COLO668 (cell line): ENCODE results near the gene GPR85.
"Not testable (repeated sequence)": the region's sequence is repeated elsewhere in the genome, so short reads cannot be mapped to it uniquely, and the experiment has no call there.

Experiments
- DNase-seq: peaks from one replicate; lab custom pipeline; 2025; ENCODE audit not compliant: unreplicated experiment; lab: John Stamatoyannopoulos, UW

The GPR85 gene

GRCh38 chr7:113086431-113086888, at the start of gene GPR85:
Gene GPR85 (minus strand): TSS chr7:113086827. CDS start chr7:113084721, 2,106 bp downstream.
- peak; percentile 78 for DNase-seq

GRCh38 chr7:113134025-113134424, 47.4 kb upstream of the GPR85 start:
- DNase-seq, result no peak

- no peak for DNase-seq
Observed at GRCh38 chr7:113131367-113131766, 44.7 kb upstream of the GPR85 start.

- no peak for DNase-seq
Observed at GRCh38 chr7:113128031-113128430, 41.4 kb upstream of the GPR85 start.

GRCh38 chr7:113125728-113126127, 39.1 kb upstream of the GPR85 start:
- no peak for DNase-seq

GRCh38 chr7:113122744-113123143, 36.1 kb upstream of the GPR85 start:
- DNase-seq, result no peak

- DNase-seq, result no peak
Observed at GRCh38 chr7:113120647-113121046, 34.0 kb upstream of the GPR85 start.

GRCh38 chr7:113119429-113119828, 32.8 kb upstream of the GPR85 start:
- no peak for DNase-seq

- peak; percentile 95 for DNase-seq
Observed at GRCh38 chr7:113118074-113118959, 31.7 kb upstream of the GPR85 start, which contains the start of gene SMIM30. Gene SMIM30 (minus strand): TSS chr7:113118554. CDS start chr7:113117578, 976 bp downstream.

- DNase-seq, result not testable (repeated sequence)
Observed at GRCh38 chr7:113117374-113117774, 30.7 kb upstream of the GPR85 start.

- DNase-seq, result no peak
Observed at GRCh38 chr7:113113912-113114311, 27.3 kb upstream of the GPR85 start.

GRCh38 chr7:113109718-113110117, 23.1 kb upstream of the GPR85 start:
- no peak for DNase-seq

- DNase-seq, result no peak
Observed at GRCh38 chr7:113100121-113100603, 13.5 kb upstream of the GPR85 start.

GRCh38 chr7:113099284-113099919, 12.8 kb upstream of the GPR85 start:
- DNase-seq, result no peak

GRCh38 chr7:113094517-113095249, 8.1 kb upstream of the GPR85 start:
- no peak for DNase-seq

- no peak for DNase-seq
Observed at GRCh38 chr7:113093561-113093960, 6.9 kb upstream of the GPR85 start.

- DNase-seq, result no peak
Observed at GRCh38 chr7:113092762-113093161, 6.1 kb upstream of the GPR85 start.

GRCh38 chr7:113087071-113087998, 708 bp upstream of the GPR85 start:
- DNase-seq, result no peak

- peak; percentile 12 for DNase-seq
Observed at GRCh38 chr7:113085781-113086390, 741 bp downstream of the GPR85 start.
